AG08396 (cell line): ENCODE measurements around the gene C10orf143.
"Not testable (repeated sequence)": the region's sequence is repeated elsewhere in the genome, so short reads cannot be mapped to it uniquely, and the experiment has no call there.

Experiments
- DNase-seq: peaks from one replicate; pipeline ENCODE4 v3.0.0; 2012; ENCODE audit warnings: low spot score, mixed read lengths

C10orf143 gene

GRCh38 chr10:130028465-130028819 is 82.2 kb downstream of the C10orf143 start:
- no peak for DNase-seq

DNA sequence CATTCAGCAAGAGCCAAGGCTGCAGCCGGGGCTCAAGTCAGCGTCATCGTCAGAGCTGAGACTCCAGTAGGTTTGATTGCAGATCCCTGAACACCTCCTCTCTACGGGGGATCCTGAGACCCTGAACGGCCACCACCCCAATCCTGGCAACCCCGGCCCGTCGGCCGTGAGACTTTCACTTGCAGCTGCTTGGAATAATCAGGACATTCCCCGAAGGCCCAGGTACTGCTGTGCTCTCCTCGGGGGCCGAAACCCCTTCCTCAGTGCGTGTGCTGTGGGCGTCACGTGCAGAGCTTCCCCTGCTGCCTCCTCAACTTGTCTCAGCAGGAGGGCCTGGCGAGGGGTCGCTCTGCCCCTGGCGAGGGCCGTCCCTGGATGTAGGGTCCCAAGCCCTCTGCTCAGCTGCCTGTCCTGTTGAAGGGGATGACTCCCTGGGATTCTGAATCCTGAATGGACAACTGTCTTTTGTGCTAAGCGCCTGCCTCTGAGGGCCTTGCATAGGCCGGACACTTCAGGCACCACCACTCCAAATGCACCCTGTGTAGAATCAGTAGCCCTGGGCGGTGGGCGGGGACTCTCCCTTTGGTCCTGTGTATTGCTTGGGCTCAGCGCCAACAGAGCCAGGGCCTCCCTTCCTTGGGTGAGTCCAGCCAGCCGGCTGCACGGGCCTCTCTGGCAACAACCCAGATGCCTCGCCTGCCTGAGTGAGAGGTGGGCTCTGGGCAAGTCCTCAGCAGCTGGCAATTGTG is 82.7 kb downstream of the C10orf143 start:
- DNase-seq = no peak

DNA sequence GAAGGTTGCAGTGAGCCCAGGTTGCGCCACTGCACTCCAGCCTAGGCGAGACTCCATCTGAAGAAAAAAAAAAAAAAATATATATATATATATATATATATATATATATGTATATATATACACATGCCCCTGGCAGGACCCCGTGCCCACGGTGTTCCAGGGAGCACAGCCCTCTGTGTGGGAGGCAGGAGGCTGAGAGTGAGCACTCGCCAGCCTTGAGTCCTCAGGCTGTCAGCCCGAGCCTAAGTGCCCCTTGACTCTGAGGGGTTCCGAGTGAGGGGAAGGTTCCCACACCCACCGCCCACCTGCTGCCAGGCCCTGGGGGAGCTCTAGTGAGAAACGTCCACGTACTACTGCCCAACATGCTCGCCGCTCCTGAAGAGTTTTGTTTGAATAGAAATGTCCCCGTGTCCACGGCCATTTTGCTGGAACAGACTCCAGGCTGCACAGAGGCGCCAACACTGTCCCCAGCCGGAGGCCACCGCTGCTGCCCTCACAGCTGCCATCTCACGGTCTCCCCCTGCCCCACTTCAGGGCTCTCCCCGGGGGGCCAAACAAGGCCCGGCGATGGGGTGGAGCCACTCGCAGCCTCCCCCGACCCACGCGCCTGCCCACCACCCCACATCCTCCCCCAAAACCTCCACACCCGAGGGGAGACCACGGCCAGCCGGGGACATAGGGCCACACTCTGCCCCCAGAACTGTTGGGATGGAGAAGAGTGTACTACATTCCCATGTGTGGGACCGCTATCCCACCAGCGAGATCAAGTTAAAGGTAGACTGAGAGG is 83.8 kb downstream of the C10orf143 start:
- no peak for DNase-seq

DNA sequence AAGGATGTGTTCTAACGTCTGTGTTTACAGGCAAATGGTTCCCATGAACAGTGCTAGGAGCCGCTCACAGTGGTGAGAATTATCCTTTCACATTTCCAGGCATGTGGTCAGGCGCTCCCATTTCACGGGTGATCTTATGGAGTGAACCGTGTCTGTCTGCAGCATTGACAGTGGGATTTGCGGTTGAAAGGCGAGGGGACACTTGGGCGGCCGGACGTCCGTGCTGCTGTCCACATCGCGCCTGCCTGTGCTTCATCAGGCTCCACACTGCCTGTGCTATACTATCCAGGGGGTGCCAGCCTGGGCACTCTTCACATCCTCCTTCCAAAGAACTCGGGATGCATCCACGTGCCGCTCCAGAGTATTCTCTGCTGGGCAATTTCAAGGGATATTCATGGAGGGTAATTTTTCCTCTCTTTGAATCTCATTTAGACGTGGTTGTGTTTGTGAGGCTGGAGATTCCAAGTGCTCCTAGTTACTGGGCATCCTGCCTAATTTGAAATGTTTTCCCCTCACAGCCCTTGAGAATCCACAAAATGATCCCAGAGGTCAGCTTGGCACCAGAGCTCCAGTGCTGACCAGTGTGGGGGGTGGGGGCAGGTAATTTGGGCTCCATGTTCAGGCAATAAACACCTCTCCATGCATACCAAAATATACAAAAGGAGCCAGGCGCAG is 84.7 kb downstream of the C10orf143 start:
- no peak for DNase-seq

DNA sequence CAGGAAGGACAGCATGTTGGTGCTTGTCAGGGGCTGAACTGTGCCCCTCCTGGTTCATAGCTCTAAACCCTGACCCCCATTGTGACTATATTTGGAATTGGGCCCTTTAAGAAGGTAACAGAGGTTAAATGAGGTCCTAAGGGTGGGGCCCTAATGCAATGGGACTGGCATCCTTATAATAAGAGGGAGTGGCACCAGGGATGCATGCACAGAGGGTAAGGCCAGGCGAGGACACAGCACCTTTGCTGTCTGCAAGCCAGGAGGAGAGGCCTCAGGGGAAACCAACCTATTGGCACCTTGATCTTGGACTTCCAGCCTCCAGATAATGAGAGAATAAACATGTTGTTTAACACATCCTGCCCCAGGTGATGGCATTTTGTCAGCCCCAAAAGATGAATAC is 85.3 kb downstream of the C10orf143 start:
- no peak for DNase-seq

GRCh38 chr10:130024779-130025325 is 85.8 kb downstream of the C10orf143 start:
- DNase-seq = no peak

- not testable (repeated sequence) for DNase-seq
Observed at GRCh38 chr10:130024326-130024725, 86.3 kb downstream of the C10orf143 start.

- DNase-seq = no peak
Observed at GRCh38 chr10:130023454-130024230, 87.0 kb downstream of the C10orf143 start.

- DNase-seq = peak; percentile 83
Observed at GRCh38 chr10:130022511-130023299, 87.9 kb downstream of the C10orf143 start.

DNA sequence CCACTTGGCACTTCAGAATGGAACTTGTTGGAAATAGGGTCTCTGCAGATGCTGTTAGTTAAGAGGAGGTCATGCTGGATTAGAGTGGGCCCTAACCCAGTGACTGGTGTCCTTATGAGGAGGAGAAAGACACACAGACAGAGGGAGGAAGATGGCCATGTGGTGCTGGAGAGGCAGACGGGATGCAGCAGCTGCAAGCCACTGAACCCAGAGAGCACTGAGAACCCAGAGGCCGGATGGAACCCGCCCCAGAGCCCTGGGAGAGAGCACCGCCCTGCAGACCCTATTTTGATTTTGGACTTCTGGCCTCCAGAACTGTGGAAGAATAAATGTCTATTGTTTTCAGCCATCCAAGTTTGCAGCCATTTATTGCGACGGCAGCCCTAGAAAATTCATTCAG is 88.5 kb downstream of the C10orf143 start:
- DNase-seq = no peak

DNA sequence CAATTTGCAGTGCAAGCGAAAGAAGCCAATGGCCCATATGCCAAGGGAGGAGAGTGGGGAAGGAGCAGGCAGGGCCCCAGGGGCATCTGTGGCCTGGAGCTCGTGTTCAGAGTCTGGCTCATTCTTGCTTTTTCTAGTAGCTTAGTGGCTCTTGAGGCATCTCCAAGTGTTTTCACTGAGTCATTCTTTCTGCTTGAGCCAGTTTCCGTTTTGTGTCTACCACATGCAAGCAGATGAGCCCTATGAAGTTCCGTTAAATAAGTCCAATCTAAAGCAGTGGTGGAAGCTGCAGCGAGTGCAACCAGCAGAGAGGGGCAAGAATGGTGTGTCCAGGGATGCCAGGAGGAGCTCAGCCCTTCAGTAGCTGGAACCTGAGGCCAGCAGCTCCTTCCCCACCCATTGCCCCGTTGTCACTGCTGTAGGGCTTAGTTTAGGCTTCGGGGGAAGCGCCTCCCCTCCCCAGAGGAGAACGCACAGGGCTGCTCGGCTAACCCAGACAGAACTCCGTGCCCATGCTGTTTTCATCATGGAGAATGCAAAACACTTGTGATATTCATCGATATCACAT is 89.2 kb downstream of the C10orf143 start:
- peak; percentile 68 for DNase-seq

- DNase-seq = no peak
Observed at GRCh38 chr10:130020651-130021382, 89.8 kb downstream of the C10orf143 start.

DNA sequence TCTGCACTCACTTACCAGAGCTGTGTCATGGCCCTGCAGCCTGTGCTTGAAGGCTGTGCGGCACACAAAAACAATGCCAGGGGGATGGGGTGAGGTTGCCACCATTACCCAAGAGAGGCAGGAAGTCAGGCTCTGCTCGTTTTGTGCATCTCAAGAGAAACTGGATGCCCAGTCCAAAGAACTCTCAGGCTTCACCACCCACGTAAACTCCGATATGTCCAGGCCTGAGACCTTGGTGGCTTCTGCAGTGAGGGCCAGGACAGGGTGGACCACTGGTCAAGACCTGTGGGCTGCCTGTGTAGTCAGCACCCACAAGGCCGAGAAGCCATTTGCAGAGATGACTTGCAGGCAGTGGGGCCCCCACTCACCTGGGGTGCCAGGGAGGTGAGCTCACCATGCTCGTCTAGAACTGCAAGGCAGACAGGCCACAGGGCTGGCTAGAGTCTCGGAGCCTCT is 91.9 kb downstream of the C10orf143 start:
- no peak for DNase-seq

GRCh38 chr10:130018265-130018664 is 92.4 kb downstream of the C10orf143 start:
- peak; percentile 60 for DNase-seq

DNA sequence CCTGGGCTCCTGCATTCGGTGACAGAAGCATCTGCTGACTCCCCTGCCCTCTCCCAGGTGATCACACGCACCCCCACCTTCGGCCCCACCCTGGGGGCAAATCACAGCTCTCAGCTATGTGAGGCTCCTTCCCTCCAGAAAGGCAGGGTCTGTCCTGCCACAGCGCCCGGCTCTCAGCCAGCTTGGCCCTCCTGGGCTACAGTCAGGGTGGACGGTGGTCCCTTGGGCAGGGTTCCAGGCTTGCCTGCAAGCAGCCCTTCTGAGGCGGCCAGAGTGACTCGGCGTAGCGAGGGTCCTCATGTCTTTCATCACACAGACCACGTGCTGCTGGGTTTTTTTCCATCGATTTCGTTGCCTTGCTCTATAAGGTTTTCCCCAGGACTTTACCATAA is 93.0 kb downstream of the C10orf143 start:
- DNase-seq = no peak

GRCh38 chr10:130016993-130017630 is 93.5 kb downstream of the C10orf143 start:
- DNase-seq = no peak

DNA sequence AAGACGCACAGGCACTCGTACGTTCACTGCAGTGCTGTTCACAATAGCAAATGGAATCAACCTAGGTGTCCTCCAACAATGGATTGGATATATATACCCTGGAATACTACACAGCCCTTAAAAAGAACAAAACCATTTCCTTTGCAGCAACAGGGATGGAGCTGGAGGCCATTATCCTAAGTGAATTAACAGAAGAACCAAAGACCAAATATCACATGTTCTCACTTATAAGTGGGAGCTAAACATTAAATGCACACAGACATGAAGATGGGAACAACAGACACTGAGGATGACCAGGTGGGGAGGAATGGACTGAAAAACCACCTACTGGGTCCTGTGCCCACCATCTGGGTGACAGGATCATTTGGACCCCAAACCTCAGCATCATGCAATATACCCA is 94.5 kb downstream of the C10orf143 start:
- no peak for DNase-seq

GRCh38 chr10:130015075-130015695 is 95.4 kb downstream of the C10orf143 start:
- DNase-seq = no peak
